GM21526 (cell line): Measurements from ENCODE around the gene SPATA32.

Experiments
- ATAC-seq: cut with Tn5 transposase; IDR thresholded peaks from one replicate; pipeline ENCODE4 v1.9.1; 2021; ENCODE audit warnings: moderate library complexity; ENCODE audit not compliant: unreplicated experiment, low FRiP score

SPATA32 gene

GRCh38 chr17:45232514-45233422 lies 29.1 kb downstream of the SPATA32 start:
- no peak for ATAC-seq

GRCh38 chr17:45231481-45232116 lies 30.3 kb downstream of the SPATA32 start:
- no peak for ATAC-seq

- ATAC-seq: no peak
These were observed 31.0 kb downstream of the SPATA32 start for GRCh38 chr17:45230787-45231480.

- no peak for ATAC-seq
These were observed 31.5 kb downstream of the SPATA32 start for GRCh38 chr17:45230410-45230786.

- ATAC-seq: no peak
These were observed 32.0 kb downstream of the SPATA32 start for GRCh38 chr17:45229681-45230409.

- no peak for ATAC-seq
These were observed 32.9 kb downstream of the SPATA32 start for GRCh38 chr17:45228763-45229539.

- no peak for ATAC-seq
These were observed 33.8 kb downstream of the SPATA32 start for GRCh38 chr17:45227926-45228762.

GRCh38 chr17:45227101-45227925 lies 34.6 kb downstream of the SPATA32 start:
- ATAC-seq: no peak

- ATAC-seq: no peak
These were observed 35.3 kb downstream of the SPATA32 start for GRCh38 chr17:45226576-45226975.

GRCh38 chr17:45225964-45226530 lies 35.8 kb downstream of the SPATA32 start:
- ATAC-seq: no peak

GRCh38 chr17:45225051-45225700 lies 36.7 kb downstream of the SPATA32 start:
- ATAC-seq: no peak

GRCh38 chr17:45224671-45225050 lies 37.2 kb downstream of the SPATA32 start:
- no peak for ATAC-seq

- ATAC-seq: no peak
These were observed 38.1 kb downstream of the SPATA32 start for GRCh38 chr17:45223539-45224528.

- no peak for ATAC-seq
These were observed 38.8 kb downstream of the SPATA32 start for GRCh38 chr17:45222996-45223538.

- ATAC-seq: no peak
These were observed 39.5 kb downstream of the SPATA32 start for GRCh38 chr17:45222289-45222995.

GRCh38 chr17:45222014-45222288 lies 39.9 kb downstream of the SPATA32 start:
- no peak for ATAC-seq
